Glomerular visceral epithelial cell (primary cell): ENCODE measurements around the gene STIMATE.

Experiments used
- DNase-seq: peaks from one replicate; pipeline ENCODE4 v3.0.0-alpha.2; 2016; ENCODE audit errors: extremely low spot score

STIMATE gene

DNA sequence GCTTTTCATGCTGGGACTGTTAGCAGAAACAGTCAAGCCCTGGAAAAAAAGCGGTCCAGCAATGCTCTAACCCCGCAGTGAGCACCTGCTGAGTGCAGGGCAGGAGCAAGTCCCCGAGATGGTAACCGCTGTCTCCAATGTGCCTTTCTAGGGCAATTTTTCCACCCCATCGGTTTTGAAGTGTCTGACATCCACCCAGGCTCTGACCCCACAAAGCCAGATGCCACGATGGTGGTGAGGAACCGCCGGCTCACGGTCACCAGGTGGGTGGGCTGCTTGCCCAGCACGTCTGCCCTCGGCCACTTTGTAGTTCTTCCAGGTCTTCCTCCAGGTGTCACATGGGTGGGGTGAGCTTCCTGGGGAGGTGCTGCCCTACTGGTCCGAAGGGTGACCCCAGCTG lies 106.0 kb downstream of the STIMATE start:
- DNase-seq = no peak

DNA sequence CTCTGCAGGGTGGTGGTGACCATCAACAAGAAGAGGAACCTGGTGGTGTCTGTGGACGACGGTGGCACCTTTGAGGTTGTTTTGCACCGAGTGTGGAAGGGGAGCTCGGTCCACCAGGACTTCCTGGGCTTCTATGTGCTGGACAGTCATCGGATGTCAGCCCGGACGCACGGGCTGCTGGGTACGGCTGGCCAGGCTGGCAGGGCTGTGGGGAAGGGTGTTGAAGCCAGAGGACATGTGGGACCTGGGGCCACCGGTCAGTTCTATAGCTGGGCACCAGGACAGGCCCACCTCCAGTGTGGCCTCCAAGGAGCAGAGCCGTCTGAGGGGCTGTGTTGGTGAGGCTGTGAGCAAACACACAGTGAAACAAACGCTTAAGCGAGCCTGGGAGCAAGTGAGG lies 106.6 kb downstream of the STIMATE start:
- DNase-seq = no peak

DNA sequence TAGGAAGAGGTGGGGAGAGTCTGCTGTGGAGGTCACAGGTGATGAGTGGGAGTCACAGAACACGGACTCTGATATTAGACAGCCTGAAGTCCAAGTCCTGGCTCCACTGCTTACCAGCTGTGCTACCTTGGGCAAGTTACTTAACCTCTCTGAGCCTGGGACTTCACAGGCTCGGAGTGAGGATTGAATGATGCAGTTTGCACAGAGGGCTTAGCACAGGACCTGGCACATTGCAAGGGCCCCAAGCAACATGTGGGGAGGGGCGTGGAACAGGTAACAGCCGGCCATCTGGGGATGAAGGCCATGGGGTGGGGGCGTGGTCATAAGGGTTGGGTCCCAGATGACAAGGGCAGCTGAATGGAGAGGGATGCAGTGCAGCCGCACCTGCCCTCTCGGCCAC lies 107.0 kb downstream of the STIMATE start:
- DNase-seq = no peak

DNA sequence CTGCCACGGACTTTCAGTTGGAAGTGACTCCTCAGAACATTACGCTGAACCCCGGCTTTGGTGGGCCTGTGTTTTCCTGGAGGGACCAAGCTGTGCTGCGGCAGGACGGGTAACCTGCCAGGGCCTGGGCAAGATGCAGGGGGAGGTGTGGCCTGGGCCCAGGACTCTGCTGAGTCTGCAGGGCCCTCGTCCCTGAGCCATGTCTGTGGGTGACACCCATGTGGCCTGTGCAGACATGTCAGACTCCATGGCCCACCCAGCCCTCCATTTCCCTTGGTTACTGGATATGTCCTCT lies 107.7 kb downstream of the STIMATE start:
- DNase-seq = no peak

DNA sequence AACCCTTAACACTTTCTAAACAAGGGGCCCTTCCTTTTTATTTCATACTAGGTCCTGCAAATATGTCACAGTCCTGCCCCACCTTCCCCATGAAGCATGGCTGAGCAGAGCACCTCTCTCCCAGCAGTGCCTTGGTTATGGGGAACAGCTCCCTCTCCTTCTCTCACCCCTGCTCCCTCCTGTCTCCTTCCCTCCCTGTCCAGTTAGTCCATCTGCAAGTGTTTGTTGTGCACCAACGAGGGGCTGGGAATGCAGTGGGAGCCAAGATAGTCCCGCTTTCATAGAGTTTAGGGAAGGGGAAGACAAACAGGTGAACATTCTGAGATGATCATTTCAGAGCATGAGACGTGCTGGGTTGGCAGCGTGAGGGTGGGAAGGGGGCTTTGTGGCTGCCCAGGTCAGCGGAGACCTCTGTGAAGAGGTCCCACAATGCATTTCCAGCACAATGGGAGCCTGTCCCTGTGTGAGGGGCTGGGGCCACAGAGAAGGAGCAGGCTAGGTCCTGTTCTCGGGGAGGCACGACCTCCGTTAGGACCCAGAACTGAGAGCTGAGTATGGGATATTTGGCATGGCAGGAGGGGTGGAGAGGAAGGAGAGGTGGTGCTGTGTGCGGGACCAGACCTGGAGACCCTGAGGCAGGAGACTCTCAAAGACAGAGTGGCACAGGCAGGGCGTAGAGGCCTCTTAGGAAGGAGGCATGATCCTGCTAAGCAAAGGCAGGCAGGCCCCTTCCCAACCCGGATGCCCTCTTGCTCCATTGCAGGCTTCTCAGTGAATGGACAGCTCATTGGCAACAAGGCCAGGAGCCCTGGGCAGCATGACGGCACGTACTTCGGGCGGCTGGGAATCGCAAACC lies 108.2 kb downstream of the STIMATE start:
- no peak for DNase-seq

DNA sequence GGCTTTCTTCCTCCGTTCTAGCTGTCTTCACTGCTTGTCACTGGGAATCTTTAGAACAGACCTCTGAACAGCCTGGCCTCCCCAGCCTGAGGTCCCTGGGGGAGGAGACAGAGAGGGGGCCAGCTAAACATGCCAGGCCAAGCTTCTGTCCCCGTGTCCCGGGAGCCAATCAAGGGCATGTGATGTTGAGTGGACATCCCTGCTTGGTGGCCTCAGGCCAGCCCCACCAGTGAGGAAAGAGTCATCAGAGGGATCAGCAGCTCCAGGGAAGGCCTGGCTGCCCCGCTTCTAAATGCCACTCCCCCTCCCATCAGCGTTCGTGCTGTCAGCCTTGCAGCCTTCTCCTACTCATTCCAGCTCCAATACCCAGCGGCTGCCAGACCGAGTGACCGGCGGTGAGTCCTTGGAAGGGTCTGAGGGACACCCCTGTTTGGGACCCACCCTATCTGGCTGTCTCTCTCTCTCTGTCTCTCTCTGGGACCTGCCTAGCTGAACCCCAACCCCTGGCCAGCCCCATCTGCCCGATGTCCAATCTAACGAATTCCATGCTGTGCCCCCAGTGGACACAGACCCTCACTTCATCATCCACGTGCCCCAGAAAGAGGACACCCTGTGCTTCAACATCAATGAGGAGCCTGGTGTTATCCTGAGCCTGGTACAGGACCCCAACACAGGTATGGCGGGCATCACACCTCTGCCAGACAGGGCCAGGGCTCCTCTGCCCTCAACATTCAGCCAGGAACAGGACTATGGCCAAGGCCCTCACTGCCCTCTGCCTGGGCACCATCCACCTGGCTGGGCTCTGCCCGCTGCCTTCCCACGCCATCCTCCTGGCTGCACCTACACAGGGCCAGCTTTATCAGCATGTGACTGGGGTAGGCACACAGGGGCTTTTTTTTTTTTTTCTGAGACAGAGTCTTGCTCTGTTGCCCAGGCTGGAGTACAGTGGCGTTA lies 109.4 kb downstream of the STIMATE start:
- no peak for DNase-seq

DNA sequence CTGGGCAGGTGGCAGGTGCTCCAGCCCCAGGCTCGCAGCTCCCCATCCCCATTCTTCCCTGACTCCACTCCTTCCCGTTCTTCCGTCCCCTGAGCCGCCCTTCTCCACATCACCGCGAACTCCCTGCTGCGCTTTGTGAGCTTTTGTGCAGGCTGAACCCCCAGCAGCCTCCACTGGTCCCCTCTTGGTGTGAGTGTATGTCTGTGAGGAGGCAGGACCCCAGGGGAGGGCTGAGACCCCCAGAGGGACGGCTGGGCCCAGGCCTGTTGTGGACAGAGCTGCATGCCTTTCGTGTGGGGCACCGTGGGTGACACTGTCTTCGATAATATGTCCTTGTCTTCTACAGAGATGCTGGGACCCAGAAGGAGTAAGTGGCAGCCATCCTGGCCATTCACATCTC lies 110.1 kb downstream of the STIMATE start:
- DNase-seq = no peak
